HG03025 (cell line): Measurements from ENCODE around the gene PDXDC1.
A peak's percentile ranks its signal among the peaks of the same experiment; 100 is the strongest.
"Not testable (repeated sequence)": the region's sequence is repeated elsewhere in the genome, so short reads cannot be mapped to it uniquely, and the experiment has no call there.

ENCODE experiments used
- ATAC-seq: cut with Tn5 transposase; IDR thresholded peaks from one replicate; pipeline ENCODE4 v1.9.1; 2021; ENCODE audit warnings: mild to moderate bottlenecking, moderate library complexity; ENCODE audit not compliant: unreplicated experiment, low FRiP score

PDXDC1 gene

GRCh38 chr16:15008647-15009046 lies 33.8 kb downstream of the PDXDC1 start:
- not testable (repeated sequence) for ATAC-seq

- ATAC-seq = not testable (repeated sequence)
Measured at GRCh38 chr16:15012941-15013340, 38.1 kb downstream of the PDXDC1 start.

GRCh38 chr16:15015671-15016070 lies 40.8 kb downstream of the PDXDC1 start:
- ATAC-seq = not testable (repeated sequence)

- ATAC-seq = not testable (repeated sequence)
Measured at GRCh38 chr16:15016354-15016753, 41.5 kb downstream of the PDXDC1 start.

GRCh38 chr16:15016951-15017580 lies 42.2 kb downstream of the PDXDC1 start:
- not testable (repeated sequence) for ATAC-seq

- ATAC-seq = not testable (repeated sequence)
Measured at GRCh38 chr16:15021429-15021828, 46.6 kb downstream of the PDXDC1 start.

- peak; percentile 65 for ATAC-seq
Measured at GRCh38 chr16:15022194-15022593, 47.4 kb downstream of the PDXDC1 start.

- ATAC-seq = not testable (repeated sequence)
Measured at GRCh38 chr16:15023381-15024077, 48.7 kb downstream of the PDXDC1 start.

GRCh38 chr16:15024858-15025199 lies 50.0 kb downstream of the PDXDC1 start:
- ATAC-seq = not testable (repeated sequence)

GRCh38 chr16:15025234-15025951 lies 50.6 kb downstream of the PDXDC1 start:
- not testable (repeated sequence) for ATAC-seq

- not testable (repeated sequence) for ATAC-seq
Measured at GRCh38 chr16:15027051-15027450, 52.2 kb downstream of the PDXDC1 start.

GRCh38 chr16:15027503-15028344 lies 52.9 kb downstream of the PDXDC1 start:
- ATAC-seq = not testable (repeated sequence)

GRCh38 chr16:15028345-15028715 lies 53.5 kb downstream of the PDXDC1 start:
- not testable (repeated sequence) for ATAC-seq

GRCh38 chr16:15028801-15029698 lies 54.2 kb downstream of the PDXDC1 start:
- not testable (repeated sequence) for ATAC-seq

GRCh38 chr16:15029749-15030148 lies 54.9 kb downstream of the PDXDC1 start:
- ATAC-seq = not testable (repeated sequence)

GRCh38 chr16:15031179-15031578 lies 56.4 kb downstream of the PDXDC1 start:
- no peak for ATAC-seq

GRCh38 chr16:15031586-15031985 lies 56.8 kb downstream of the PDXDC1 start:
- no peak for ATAC-seq

- ATAC-seq = no peak
Measured at GRCh38 chr16:15032547-15033308, 57.9 kb downstream of the PDXDC1 start.

GRCh38 chr16:15033309-15033707 lies 58.5 kb downstream of the PDXDC1 start:
- no peak for ATAC-seq
